GM12872 (cell line): ENCODE measurements around the gene WDR18.

Experiments
- TF ChIP-seq, protein P1 (sequence below): IDR thresholded peaks from 3 replicates; pipeline ENCODE4 v1.5.1; 2011; ENCODE audit warnings: low read depth, mild to moderate bottlenecking, low read length, moderate library complexity; ENCODE audit not compliant: insufficient read depth

Gene WDR18

DNA sequence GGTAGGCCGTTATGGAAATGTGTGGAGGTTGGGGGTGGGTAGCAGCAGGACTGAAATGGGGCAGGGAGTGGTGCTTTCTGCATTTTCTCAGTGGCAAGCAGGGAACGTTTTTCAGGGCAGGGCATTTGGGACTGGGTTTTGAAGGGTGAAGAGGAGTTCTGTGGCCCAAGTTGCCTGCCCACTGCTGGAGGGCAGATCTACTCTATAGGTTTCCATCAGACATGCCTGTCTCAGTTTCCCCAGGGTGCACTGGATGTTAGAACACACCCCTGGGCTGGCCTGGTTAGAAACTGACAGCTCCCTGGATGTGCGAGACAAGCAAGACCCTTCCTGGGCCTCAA lies 15.2 kb downstream of the WDR18 start:
- TF ChIP-seq, protein P1, sequence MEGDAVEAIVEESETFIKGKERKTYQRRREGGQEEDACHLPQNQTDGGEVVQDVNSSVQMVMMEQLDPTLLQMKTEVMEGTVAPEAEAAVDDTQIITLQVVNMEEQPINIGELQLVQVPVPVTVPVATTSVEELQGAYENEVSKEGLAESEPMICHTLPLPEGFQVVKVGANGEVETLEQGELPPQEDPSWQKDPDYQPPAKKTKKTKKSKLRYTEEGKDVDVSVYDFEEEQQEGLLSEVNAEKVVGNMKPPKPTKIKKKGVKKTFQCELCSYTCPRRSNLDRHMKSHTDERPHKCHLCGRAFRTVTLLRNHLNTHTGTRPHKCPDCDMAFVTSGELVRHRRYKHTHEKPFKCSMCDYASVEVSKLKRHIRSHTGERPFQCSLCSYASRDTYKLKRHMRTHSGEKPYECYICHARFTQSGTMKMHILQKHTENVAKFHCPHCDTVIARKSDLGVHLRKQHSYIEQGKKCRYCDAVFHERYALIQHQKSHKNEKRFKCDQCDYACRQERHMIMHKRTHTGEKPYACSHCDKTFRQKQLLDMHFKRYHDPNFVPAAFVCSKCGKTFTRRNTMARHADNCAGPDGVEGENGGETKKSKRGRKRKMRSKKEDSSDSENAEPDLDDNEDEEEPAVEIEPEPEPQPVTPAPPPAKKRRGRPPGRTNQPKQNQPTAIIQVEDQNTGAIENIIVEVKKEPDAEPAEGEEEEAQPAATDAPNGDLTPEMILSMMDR, result no peak

GRCh38 chr19:1000095-1000494 lies 15.9 kb downstream of the WDR18 start, which contains the start of gene GRIN3B:
TSS of gene GRIN3B (plus strand) at chr19:1000419. CDS start at chr19:1000438, 19 bp downstream.
- TF ChIP-seq, protein P1, result peak; percentile 61

DNA sequence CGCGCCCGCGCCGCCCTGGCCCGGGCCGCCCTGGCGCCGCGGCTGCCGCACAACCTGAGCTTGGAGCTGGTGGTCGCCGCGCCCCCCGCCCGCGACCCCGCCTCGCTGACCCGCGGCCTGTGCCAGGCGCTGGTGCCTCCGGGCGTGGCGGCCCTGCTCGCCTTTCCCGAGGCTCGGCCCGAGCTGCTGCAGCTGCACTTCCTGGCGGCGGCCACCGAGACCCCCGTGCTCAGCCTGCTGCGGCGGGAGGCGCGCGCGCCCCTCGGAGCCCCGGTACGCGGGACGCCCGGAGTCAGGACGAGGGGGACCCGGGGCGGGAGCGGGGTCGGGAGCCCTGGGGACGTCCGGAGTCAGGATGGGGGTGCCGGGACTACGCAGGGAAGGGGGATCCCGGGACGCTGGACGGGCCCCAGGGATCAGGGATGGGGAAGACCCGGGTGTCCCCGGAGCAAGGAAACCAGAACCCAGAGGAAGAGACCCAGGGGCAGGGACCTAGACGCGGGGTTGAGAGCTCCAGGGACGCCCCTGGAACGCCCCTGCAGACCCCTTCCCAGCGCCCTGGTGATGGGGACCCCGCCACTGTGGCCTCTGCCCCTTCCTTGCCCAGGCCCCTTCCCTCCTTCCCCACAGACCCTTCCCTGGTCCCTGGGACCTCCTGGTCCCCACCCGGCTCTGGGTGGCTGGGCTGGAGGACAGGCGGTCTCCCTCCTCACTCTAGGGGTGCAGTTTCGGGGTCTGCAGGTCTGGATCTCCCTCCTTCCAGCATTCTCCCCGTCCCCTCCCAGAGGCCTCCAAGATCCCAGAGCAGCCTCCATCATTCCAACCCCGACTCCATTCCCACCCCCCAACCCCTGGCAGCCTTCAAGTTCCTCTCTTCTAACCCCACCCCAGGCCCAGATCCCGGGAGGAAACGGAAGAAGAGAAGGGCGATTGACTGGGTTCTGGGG lies 16.7 kb downstream of the WDR18 start:
- TF ChIP-seq, protein P1, result no peak

DNA sequence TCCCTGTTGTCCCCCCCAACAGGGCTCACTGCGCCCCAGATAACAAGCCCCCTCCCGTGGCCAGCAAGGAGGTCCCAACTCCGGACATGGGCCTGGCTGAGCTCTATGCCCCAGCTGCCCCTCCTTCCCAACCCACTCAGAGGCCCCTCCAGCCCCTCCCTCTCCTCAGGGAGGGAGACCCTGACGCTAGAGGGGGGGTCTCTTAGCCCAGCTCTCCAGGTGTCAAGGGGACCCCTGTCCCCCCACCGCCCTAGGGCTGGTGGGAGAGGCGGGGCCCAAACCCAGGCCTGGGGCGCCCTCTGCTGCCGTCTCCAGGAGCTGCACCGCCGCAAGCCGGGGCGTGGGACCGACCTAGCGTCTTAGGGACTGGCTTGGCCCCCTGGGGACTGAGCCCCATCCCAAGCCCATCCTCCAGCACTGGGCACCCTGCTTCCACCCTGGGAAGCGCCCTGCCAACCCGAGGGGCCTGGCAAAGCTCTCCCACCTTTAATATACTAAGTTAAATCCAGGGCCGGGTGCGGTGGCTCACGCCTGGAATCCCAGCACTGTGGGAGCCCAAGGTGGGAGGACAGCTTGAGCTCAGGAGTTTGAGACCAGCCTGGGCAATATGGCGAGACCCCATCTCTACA lies 17.5 kb downstream of the WDR18 start:
- TF ChIP-seq, protein P1, result peak; percentile 90

DNA sequence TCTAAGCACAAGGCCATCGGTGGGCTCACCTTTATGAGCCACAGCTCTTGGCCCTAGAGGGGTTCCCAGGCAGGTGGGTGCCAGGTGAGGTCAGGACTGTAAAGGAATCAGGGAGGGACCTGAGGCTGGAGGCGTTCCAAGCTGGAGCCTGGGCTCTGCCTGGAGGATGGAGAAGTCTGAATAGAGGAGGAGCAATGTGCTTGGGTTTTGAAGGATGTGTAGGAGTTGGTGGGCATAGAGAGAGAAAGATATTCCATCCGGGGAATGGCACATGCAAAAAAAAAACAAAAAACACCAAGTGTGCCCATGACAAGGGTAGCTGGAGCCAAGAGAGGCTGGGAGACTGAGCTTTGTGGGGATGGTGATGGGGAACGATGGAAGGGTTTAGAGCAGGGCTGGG lies 18.5 kb downstream of the WDR18 start:
- TF ChIP-seq, protein P1, result no peak

GRCh38 chr19:1003283-1003682 lies 19.1 kb downstream of the WDR18 start:
- TF ChIP-seq, protein P1, result no peak

DNA sequence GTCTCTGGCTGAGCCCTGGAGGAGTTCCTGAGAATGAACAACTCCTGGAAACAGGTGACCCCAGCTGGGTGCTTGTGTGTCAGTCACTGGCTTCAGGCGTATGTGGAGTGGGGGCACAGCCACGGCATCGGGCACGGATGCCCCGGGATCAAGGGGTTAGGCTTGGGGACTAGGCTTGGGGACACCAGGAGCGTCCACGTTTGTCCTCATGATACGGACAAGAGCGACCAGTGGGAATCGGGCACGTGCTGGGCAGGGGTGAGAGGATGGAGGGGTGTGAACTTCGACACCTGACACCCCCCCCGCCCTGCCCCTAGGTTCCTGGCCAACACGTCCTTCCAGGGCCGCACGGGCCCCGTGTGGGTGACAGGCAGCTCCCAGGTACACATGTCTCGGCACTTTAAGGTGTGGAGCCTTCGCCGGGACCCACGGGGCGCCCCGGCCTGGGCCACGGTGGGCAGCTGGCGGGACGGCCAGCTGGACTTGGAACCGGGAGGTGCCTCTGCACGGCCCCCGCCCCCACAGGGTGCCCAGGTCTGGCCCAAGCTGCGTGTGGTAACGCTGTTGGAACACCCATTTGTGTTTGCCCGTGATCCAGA lies 20.2 kb downstream of the WDR18 start:
- TF ChIP-seq, protein P1, result no peak
